Panc1 (cell line): ENCODE results near the gene RAB6B.

Source experiments
- POLR2AphosphoS5 ChIP-seq: IDR thresholded peaks from 2 replicates; pipeline ENCODE4 v1.6.1; 2012; ENCODE audit warnings: mild to moderate bottlenecking, low read depth, low read length, moderate library complexity
- REST ChIP-seq, 2 experiments: IDR thresholded peaks; 2 replicates each; pipeline ENCODE4 v1.6.1; 2011 to 2012; ENCODE audit warnings: low read depth in 2 of 2, control low read depth in 1 of 2, low read length in 1 of 2, mild to moderate bottlenecking in 1 of 2, moderate library complexity in 1 of 2; ENCODE audit not compliant: insufficient read depth in 1 of 2

- TF ChIP-seq REST (IDR thresholded peaks at IDR 0.05; ENCODE audit: insufficient read depth in 1 of 2, low read depth in 2 of 2, low read length in 1 of 2) (no peak), POLR2AphosphoS5 (no peak)
These were observed 57.3 kb downstream of the RAB6B start for GRCh38 chr3:133838296-133838789.
